SK-N-SH treated with all-trans-retinoic acid at 6 μM for 48 hours (cell line): ENCODE data around the gene ITGBL1.

Source experiments
- ATAC-seq: fragments of 200-7000 bp; cut with Tn5 transposase; 3 replicates; pipeline ENCODE4 v1.9.1; 2020; ENCODE audit warnings: mild to moderate bottlenecking, moderate library complexity
- ARNTL ChIP-seq: fragments of 450-650 bp; formaldehyde crosslinking; IDR thresholded peaks from 2 replicates; pipeline ENCODE4 v1.5.0; 2020; ENCODE audit warnings: low read depth, mild to moderate bottlenecking, moderate library complexity, borderline replicate concordance
- CREB5 ChIP-seq: fragments of 250-450 bp; sonication (Bioruptor Pico); IDR thresholded peaks from 2 replicates; pipeline ENCODE4 v1.5.1; 2020; ENCODE audit warnings: low read depth, mild to moderate bottlenecking, moderate library complexity
- CSDC2 ChIP-seq: fragments of 250-450 bp; sonication (Bioruptor Pico); IDR thresholded peaks from 2 replicates; pipeline ENCODE4 v1.5.0; 2020; ENCODE audit warnings: mild to moderate bottlenecking, moderate library complexity
- CSRNP3 ChIP-seq: fragments of 250-450 bp; sonication (Bioruptor Pico); IDR thresholded peaks from 2 replicates; pipeline ENCODE4 v1.5.1; 2021; ENCODE audit warnings: mild to moderate bottlenecking, moderate library complexity
- ESRRG ChIP-seq: fragments of 250-450 bp; sonication (Bioruptor Pico); IDR thresholded peaks from 2 replicates; pipeline ENCODE4 v1.6.1; 2021; ENCODE audit warnings: mild to moderate bottlenecking
- ISL1 ChIP-seq: fragments of 250-450 bp; sonication (Bioruptor Pico); IDR thresholded peaks from 2 replicates; pipeline ENCODE4 v2.1.2; 2022; ENCODE audit warnings: mild to moderate bottlenecking, moderate library complexity
- OSR1 ChIP-seq: fragments of 250-450 bp; sonication (Bioruptor Pico); IDR thresholded peaks from 2 replicates; pipeline ENCODE4 v1.8.0; 2022; ENCODE audit warnings: moderate library complexity, mild to moderate bottlenecking, inconsistent platforms
- PATZ1 ChIP-seq: fragments of 250-450 bp; sonication (Bioruptor Pico); IDR thresholded peaks from 2 replicates; pipeline ENCODE4 v1.8.0; 2020; ENCODE audit warnings: mild to moderate bottlenecking, moderate library complexity, borderline replicate concordance
- PPARA ChIP-seq: fragments of 250-450 bp; sonication (Bioruptor Pico); IDR thresholded peaks from 2 replicates; pipeline ENCODE4 v1.5.0; 2020; ENCODE audit warnings: mild to moderate bottlenecking, borderline replicate concordance
- RARB ChIP-seq: fragments of 250-450 bp; sonication (Bioruptor Pico); IDR thresholded peaks from 2 replicates; pipeline ENCODE4 v1.8.0; 2021; ENCODE audit warnings: mild to moderate bottlenecking, moderate library complexity
- SNAI2 ChIP-seq: fragments of 250-450 bp; sonication (Bioruptor Pico); IDR thresholded peaks from 2 replicates; pipeline ENCODE4 v1.5.0; 2020; ENCODE audit warnings: mild to moderate bottlenecking, moderate library complexity
- TCF4 ChIP-seq: fragments of 250-450 bp; sonication (Bioruptor Pico); IDR thresholded peaks from 2 replicates; pipeline ENCODE4 v1.8.0; 2021; ENCODE audit warnings: mild to moderate bottlenecking, moderate library complexity, borderline replicate concordance
- TOX ChIP-seq: fragments of 250-450 bp; sonication (Bioruptor Pico); IDR thresholded peaks from 2 replicates; pipeline ENCODE4 v1.8.0; 2021; ENCODE audit warnings: mild to moderate bottlenecking, moderate library complexity, borderline replicate concordance
- TSHZ2 ChIP-seq: fragments of 250-450 bp; sonication (Bioruptor Pico); IDR thresholded peaks from 2 replicates; pipeline ENCODE4 v1.5.0; 2020; ENCODE audit warnings: mild to moderate bottlenecking, moderate library complexity
- ZC3H10 ChIP-seq: fragments of 250-450 bp; sonication (Bioruptor Pico); IDR thresholded peaks from 2 replicates; pipeline ENCODE4 v1.5.1; 2021; ENCODE audit warnings: mild to moderate bottlenecking, moderate library complexity
- ZFP3 ChIP-seq: fragments of 250-450 bp; sonication (Bioruptor Pico); IDR thresholded peaks from 2 replicates; pipeline ENCODE4 v1.5.0; 2020; ENCODE audit warnings: mild to moderate bottlenecking, moderate library complexity
- ZFP30 ChIP-seq: fragments of 450-650 bp; formaldehyde crosslinking; IDR thresholded peaks from 2 replicates; pipeline ENCODE4 v1.5.0; 2022; ENCODE audit warnings: mild to moderate bottlenecking, moderate library complexity
- ZNF565 ChIP-seq: fragments of 450-650 bp; formaldehyde crosslinking; conservative IDR thresholded peaks from 2 replicates; pipeline ENCODE4 v1.5.0; 2020; ENCODE audit warnings: low read depth, mild to moderate bottlenecking, moderate library complexity
- ZNF8 ChIP-seq: fragments of 450-650 bp; formaldehyde crosslinking; IDR thresholded peaks from 2 replicates; pipeline ENCODE4 v1.5.0; 2020; ENCODE audit warnings: mild to moderate bottlenecking, moderate library complexity

Gene ITGBL1

GRCh38 chr13:101746513-101746912, 294.0 kb downstream of the ITGBL1 start:
- no peak for ATAC-seq
- TF ChIP-seq ZNF8 (no peak), ESRRG (CRISPR knock-in tag) (no peak), TSHZ2 (no peak), OSR1 (CRISPR knock-in tag) (no peak), TCF4 (CRISPR knock-in tag) (no peak), ZFP3 (CRISPR knock-in tag) (no peak), ZFP30 (CRISPR knock-in tag) (no peak), ISL1 (CRISPR knock-in tag) (no peak), SNAI2 (CRISPR knock-in tag) (no peak), PPARA (CRISPR knock-in tag) (no peak), RARB (CRISPR knock-in tag) (no peak), ARNTL (CRISPR knock-in tag) (no peak), CSDC2 (CRISPR knock-in tag) (no peak), CSRNP3 (no peak), PATZ1 (CRISPR knock-in tag) (no peak), TOX (CRISPR knock-in tag) (no peak), ZC3H10 (CRISPR knock-in tag) (no peak), ZNF565 (CRISPR knock-in tag) (no peak)

- no peak for ATAC-seq
Measured at GRCh38 chr13:101747039-101747438, 294.6 kb downstream of the ITGBL1 start.

More at GRCh38 chr13:101747039-101747438, 294.6 kb downstream of the ITGBL1 start:
- TF ChIP-seq SNAI2 (CRISPR knock-in tag) = no peak
- TF ChIP-seq ISL1 (CRISPR knock-in tag) = no peak
- no peak for TF ChIP-seq PATZ1 (CRISPR knock-in tag)
- no peak for TF ChIP-seq CREB5 (CRISPR knock-in tag)
- no peak for TF ChIP-seq ZNF8
- TF ChIP-seq RARB (CRISPR knock-in tag) = no peak
